Erythroblast (primary cell): ENCODE data around the gene NTM.
A peak's percentile ranks its signal among the peaks of the same experiment; 100 is the strongest.

Source experiments
- DNase-seq, 2 experiments: peaks; one replicate each; lab custom pipeline; 2025; lab: John Stamatoyannopoulos, UW
- GATA1 ChIP-seq: IDR thresholded peaks from 2 replicates; pipeline ENCODE4 v1.6.1; 2011; ENCODE audit warnings: low read depth, mild to moderate bottlenecking, control low read depth, low read length, moderate library complexity
- POLR2A ChIP-seq: IDR thresholded peaks from 2 replicates; pipeline ENCODE4 v1.6.1; 2011; ENCODE audit warnings: mild to moderate bottlenecking, low read length

The NTM gene

DNA sequence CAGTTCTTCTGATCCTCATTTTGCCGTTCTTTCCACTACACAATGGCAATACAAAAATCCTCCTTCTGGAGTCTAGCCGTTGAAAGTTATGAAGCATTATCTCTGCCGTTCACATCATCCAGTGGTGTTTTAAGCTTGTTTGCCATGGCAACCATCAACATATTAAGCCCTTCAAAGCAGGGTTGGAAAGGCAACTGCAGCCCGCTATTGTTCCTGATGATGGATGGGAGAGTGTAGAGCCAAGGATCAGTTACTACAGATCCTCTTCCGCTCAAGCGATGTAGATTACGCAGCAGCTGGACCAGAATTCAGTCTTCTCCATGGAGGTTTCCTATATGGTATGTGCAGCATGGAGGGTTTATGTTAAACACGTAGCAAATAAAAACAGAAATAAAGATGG is 352.7 kb downstream of the NTM start:
- TF ChIP-seq POLR2A = no peak
- TF ChIP-seq GATA1 = no peak
- no peak for DNase-seq

DNA sequence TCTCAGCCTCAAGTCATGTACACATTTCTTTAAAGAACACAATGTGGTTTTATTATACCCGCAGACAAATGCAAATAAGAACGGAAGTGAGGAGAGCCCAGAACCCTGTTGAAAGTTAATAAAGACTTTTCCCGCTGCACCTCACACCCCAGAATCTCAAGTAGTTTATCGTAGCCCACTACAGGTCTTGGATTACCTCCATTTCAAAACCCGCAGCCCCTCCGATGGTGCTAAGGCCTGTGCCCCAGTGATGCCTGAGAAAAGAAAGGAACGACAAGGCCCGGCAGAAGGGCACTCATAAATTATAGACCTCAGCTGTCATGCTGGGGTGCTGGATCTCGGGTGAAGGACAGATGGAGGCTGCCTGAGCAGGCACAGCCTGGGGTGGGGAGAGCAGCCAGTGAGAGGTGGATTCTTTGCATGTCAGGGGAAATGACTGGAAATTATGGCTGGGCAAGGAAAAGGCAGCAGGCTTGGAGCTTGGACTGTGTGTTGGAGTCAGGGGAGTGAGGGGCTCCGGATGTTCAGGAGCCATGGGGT is 354.1 kb downstream of the NTM start:
- DNase-seq = no peak
- TF ChIP-seq GATA1 = no peak
- TF ChIP-seq POLR2A = no peak

DNA sequence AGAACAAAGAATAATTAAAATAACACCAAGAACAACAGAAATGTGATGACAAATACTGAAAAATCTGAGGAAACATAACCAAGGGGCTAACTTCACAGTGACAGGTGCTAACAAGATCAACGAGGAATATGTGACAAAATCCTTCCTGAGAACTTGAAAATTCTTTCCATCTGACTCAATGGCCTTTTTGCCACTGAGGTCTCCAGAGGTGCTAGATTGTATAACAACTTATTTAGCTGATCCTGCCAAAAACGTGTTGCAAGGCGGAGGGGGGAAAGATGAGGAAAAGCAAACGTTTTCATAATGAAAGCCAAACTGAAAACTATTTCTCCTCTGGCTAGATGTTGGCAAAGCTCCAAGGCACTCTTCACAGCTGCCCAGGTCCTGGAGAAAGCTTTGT is 364.5 kb downstream of the NTM start:
- DNase-seq = no peak
- TF ChIP-seq GATA1 = no peak
- TF ChIP-seq POLR2A = no peak

DNA sequence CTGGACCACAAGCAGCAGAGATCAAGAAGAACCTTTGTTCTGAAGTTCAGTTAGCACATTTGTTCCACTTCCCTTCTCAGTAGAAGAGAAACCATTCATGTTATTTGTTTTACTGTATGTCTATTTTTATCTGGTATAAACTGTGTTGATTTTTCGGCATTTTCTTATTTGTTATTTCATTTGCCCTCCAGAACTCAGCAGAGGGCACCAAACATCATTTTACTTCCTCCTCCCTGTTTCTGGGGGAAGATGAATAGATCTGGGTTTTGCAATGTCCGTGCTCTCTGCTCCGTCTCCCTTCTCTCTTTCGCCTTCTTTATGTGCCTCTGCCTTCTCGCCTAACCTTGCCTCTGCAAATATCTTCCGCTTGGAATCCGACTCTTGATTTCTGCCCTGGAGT is 366.9 kb downstream of the NTM start:
- no peak for DNase-seq
- TF ChIP-seq GATA1 (no peak), POLR2A (no peak)

DNA sequence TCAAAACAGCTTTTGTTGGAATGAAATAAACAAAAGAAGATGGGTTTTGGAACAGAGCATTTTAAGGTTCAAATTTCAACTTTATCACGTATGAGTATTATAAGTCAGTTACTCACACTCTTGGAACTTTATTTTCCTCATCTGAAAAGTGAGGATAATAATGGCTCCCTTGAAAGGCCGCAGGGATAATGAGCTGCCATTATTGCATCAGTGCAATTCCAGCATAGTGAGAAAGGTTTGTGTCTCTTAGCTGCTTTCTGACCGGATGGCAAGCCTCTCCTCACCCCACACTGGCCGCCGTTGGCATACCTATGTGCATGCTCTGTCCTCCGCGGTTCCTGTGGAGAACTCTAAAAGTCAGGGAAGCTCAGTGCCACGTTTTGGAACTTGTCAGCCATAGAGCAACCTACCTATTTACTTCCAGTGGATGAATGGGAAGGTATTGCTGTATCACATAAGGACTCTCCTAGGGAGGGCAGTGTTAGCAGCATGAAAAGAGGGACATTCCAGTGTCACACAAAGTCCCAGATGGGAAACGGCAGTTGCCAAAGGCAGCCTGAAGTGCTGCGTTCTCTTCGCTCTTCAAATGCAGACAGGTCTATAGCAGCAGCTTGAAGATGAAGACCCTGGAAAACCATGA is 368.9 kb downstream of the NTM start:
- no peak for TF ChIP-seq POLR2A

DNA sequence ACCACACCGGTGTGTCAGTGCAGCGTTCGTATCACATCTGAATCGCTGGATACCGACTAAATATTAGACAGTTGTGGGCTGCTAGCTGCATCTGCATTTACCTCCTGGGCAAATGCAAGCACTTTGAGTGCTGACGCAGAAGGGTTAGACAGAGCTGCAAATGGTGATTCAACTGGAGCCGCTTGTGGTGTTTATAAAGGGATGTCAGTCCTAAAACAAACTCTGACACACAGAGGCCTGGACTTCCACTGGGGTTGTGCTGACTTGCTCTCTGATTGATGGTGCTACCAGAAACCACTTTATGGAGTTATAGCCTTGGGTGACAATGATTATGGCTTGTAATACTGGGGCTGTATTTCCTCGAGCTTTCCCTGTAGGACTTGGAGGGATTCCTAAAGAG is 374.4 kb downstream of the NTM start:
- TF ChIP-seq POLR2A = no peak
- TF ChIP-seq GATA1 = no peak
- DNase-seq = no peak

More for the DNA sequence above, 368.9 kb downstream of the NTM start:
- DNase-seq = no peak

DNA sequence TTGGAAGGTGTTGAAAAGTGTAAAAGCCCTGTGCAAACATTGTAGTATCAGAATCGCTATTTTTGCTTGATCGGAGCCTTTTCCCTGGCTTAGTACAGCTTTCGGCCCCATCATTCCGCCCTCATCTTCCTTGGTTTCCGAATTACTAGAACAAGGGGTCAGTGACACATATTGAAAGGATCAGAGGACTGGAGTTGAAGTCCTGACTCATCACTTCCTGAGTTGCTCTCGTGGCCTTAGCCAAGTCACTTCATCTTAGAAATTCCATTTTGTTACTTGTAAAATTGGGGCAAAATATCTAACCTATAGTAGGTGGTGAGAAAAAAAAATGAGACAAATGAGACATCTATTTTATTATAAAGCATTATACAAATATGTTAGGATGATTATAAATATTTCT is 375.0 kb downstream of the NTM start:
- DNase-seq = no peak
- TF ChIP-seq POLR2A (no peak), GATA1 (no peak)

DNA sequence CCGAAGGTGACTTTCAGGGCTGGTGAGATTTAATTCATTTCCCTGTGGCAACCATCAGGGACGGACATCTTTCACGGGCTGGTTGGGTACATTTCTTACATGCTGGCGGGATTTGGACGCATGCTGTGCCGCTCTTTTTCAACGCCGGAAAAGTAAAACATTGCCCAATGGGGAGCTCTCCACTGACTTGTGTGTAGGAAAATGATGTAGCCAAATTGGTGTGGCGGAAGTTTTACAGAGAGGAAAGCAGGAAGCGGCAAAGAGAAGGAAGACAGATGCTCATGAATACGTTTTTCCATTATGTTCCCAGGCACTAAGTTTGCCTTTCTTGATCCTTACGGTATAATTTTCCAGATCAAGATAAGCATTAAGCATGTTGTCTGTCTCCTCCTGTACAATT is 375.8 kb downstream of the NTM start:
- DNase-seq = no peak
- TF ChIP-seq POLR2A (no peak), GATA1 (no peak)

DNA sequence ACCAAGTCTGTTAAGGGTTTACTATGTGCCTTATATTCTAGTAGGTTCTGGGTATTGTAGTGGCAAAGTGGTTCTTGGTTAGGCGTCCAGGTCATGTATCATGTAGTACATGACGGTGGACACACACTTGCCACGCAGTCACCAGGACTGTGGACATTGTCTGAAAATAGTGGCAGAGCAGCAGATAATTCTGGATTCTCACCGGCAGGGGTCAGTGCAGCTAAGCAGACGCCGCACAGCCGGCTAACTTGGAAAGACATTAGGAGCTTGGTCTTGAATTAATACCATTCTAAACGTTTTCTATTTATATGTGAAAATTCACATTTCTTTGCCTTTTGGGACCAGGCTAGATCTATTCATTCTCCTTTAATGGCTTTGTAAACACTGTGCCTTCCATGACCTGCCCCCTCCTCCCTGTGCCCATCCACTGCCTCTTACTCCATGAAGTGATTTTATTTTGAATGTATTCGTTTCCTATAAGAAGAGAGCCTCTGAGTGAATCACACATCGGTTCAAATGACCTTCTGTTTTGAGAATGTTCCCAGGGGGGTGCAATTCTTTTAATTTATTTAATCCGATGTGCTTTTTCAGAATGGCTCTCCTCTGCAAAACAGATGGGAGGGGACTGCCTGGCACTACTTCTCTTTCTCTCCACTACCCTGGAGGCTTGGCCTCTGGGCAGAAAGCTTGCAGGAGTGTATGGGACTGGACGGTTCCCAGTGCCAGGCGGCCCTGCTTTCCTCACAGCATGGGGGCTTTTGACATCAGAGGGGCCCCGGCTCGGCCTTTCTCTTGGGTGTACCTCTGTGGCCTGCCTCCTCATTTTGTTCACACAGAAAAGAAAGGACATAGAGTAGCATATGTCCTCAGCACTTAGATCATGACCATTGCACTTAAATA is 378.0 kb downstream of the NTM start:
- TF ChIP-seq GATA1 (no peak), POLR2A (no peak)
- peak; percentile 34 to 62 for DNase-seq

DNA sequence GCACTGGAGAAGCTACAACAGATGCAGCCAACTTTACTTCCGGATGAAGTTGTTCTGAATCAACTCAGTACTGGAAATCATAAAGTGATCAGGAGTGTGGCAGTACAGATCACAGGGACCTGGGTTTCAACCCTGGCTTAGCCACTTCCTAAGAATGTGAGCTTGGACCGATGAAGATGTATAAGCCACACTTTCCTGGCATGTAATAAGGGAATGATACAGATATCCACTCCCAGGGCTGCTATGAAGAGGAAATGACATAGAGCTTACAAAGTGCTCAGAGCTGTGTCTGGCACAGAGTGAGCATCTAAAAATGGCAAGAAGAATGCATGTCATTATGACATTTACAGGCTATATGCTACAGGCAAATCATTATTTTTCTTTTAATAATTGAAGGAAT is 378.7 kb downstream of the NTM start:
- DNase-seq = no peak

DNA sequence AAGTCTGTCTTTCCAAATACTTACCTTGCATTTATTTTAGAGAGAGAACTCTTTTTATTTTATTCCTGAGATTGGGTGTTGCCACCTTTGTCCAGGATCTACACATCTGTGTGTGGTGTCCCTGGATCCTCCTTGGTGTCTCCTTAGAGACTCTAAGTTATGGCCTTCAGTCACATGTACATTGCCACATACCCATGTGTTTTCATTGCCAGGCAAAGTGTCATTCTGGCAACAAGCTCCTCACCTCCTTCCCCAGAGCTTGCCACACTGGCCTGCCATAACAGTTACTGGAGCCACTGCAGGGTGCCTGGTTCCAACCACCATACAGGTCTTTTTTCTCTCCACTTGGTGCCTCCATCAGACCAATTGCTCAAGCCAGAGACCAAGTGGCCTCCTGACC is 379.7 kb downstream of the NTM start:
- TF ChIP-seq GATA1 (no peak), POLR2A (no peak)
- no peak for DNase-seq

More for the DNA sequence above, 378.7 kb downstream of the NTM start:
- TF ChIP-seq GATA1 (no peak), POLR2A (no peak)

DNA sequence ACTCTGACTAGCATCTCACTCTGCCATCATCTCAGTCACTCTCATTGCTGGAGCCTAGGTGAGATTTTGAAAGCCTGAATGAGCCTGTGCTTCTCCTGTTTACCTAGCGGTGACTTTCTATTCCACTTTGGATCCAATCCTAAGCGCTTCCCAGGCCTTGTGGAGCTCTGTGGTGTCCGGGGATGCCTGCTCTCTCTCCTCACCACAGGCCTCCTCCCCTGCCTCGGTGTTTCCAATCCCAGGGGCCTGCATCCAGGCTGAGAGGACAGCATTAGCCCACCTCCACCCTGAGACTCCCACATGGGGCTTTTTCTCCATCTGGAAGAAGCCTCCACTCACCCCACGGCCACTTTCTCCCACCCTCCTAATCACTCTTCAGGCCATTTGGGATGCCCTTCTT is 380.3 kb downstream of the NTM start:
- no peak for DNase-seq
- TF ChIP-seq GATA1 = no peak
- no peak for TF ChIP-seq POLR2A

DNA sequence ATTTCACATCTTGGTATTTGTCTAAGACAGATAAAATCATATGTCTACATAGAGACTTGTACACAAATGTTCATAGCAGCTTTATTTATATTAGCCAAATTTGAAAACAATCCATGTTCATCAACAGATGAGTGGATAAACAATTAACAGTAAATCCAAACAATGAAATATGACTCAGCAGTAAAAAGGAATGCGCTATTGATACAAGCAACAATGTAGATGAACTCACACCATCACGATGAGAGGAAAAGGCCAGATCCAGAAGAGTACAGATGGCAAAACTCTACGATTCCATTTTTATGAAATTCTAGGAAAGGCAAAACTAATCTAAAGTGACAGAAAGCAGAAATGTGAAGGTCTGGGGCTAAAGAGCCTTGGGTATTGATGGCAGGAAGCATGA is 384.3 kb downstream of the NTM start:
- no peak for TF ChIP-seq GATA1
- TF ChIP-seq POLR2A = no peak
- DNase-seq = no peak

DNA sequence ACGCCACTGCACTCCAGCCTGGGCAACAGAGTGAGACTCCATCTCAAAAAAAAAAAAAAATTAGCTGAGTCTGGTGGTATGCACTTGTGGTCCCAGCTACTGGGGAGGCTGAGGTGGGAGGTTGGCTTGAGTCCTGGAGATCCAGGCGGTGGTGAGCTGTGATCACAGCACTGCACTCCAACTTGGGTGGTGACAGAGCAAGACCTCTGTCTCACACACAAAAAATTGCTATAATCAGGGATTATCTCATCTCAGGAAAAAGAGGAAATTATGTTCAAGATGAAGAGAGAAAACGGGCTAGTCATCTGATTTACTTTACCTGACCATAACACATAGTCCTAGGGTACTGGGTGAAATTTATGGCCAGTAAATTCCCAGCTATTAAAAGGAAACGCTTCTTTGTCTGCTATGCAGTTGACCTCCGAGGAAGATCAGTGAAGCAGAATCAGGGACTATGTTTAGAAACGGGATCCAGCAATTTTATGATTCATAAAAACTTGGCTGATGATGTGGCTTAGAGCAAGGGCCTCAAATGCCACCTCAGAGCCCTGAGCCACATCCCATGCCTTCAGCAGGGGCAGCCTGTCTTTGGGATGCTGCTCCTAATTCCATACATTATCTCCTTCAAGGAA is 386.2 kb downstream of the NTM start:
- DNase-seq = no peak
- TF ChIP-seq GATA1 = no peak
- no peak for TF ChIP-seq POLR2A

DNA sequence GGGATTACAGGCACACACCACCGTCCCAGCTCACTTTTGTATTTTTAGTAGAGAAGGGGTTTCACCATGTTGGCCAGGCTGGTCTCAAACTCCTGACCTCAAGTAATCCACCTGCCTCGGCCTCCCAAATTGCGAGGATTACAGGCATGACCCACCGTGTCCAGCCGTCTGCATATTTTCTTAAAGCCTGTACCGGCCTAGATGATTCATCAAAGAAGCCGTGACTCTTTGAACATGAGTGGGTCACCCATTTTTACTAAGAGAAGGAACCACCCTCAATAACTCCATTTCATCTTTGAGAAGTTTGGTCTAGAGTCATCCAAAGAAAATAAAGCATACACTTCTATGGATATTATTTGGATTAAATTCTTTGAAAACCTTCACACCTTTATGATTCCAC is 388.3 kb downstream of the NTM start:
- no peak for TF ChIP-seq GATA1
- TF ChIP-seq POLR2A = no peak
- DNase-seq = no peak
